Measurements from ENCODE around the gene CDH23.

GRCh38 chr10:71712170-71712569 is 315.4 kb downstream of the CDH23 start:
- TF ChIP-seq TEAD4 (IDR thresholded peaks at IDR 0.05; ENCODE audit: low read depth, low read length) (no peak), EZH2 (IDR thresholded peaks at IDR 0.05; ENCODE audit: low read depth, low read length, severe bottlenecking) (no peak), FOSL1 (IDR thresholded peaks at IDR 0.05; ENCODE audit: insufficient read depth, low read depth, low read length) (no peak), ATF3 (IDR thresholded peaks at IDR 0.05; ENCODE audit: insufficient read depth, low read depth, low read length) (no peak), BCL11A (IDR thresholded peaks at IDR 0.05; ENCODE audit: low read depth in 2 of 2, low read length in 2 of 2) (no peak), POLR2A (IDR thresholded peaks at IDR 0.05; ENCODE audit: control extremely low read depth in 1 of 2, low read depth in 2 of 2, low read length in 2 of 2) (no peak), JUN (IDR thresholded peaks at IDR 0.05; ENCODE audit: low read depth, low read length) (no peak), CTCF (IDR thresholded peaks at IDR 0.05; ENCODE audit: control extremely low read depth in 1 of 3, insufficient read depth in 1 of 3, low read depth in 1 of 3, low read length in 3 of 3) (no peak), JUND (IDR thresholded peaks at IDR 0.05; ENCODE audit: low read length) (no peak), CEBPB (IDR thresholded peaks at IDR 0.05; ENCODE audit: low read depth, low read length) (no peak), RAD21 (IDR thresholded peaks at IDR 0.05 in 1 of 2, conservative IDR thresholded peaks at IDR 0.05 in 1 of 2; ENCODE audit: low read depth in 2 of 2, low read length in 2 of 2) (no peak), POLR2AphosphoS5 (IDR thresholded peaks at IDR 0.05; ENCODE audit: low read depth, low read length) (no peak), RNF2 (IDR thresholded peaks at IDR 0.05; ENCODE audit: borderline replicate concordance, low read depth, low read length, missing control alignments, poor library complexity, severe bottlenecking) (no peak)
